ENCODE measurements around the gene CLDN16. TPM values are rescaled to one million over a fixed set of nuclear protein-coding genes. Genes with fewer than 3 reads are reported as not detected.
A peak's percentile ranks its signal among the peaks of the same experiment; 100 is the strongest.

Gene CLDN16
- total and polyA plus RNA-seq, 2 experiments from 2014 or later, result 0.11 TPM; not detected in 1

GRCh38 chr3:190378240-190378891 is 9.6 kb upstream of the CLDN16 start:
- DNase-seq, result peak; percentile 89

DNA sequence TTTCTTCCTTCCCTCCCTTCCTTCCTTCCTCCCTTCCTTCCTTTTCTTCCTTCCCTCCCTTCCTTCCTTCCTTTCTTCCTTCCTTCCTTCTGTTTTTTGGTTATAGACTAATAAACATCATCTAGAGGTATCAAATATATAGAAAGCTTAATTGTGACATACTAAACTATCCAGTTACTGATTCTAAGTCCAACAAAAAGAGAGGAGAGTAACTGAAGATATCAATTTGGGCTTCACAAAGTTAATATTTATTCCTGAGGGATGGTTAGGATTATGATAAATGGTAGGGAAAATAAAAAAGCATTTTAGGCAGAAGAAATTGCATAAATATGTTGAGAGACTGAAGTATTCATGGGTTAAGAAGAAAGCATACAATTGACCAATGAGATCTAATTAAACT is 7.8 kb upstream of the CLDN16 start:
- no peaks in the 10 kb centered on the region for H3K79me2 ChIP-seq (ENCODE audit: insufficient read depth)
- in situ Hi-C loops (cut with MboI), result no loop called here
- no peak for DNase-seq

More at GRCh38 chr3:190378240-190378891, 9.6 kb upstream of the CLDN16 start:
- Histone ChIP-seq H3K4me3 (no peak overlapping the region), H4K20me1 (ENCODE audit: insufficient read depth) (no peaks in the 10 kb centered on the region), H3K9ac (no peak overlapping the region), H3K27ac (no peak overlapping the region), H3K36me3 (ENCODE audit: low read depth) (no peaks in the 10 kb centered on the region), H2AFZ (no peak overlapping the region), H3K9me3 (ENCODE audit: low read depth) (no peaks in the 10 kb centered on the region), H3K4me2 (ENCODE audit: unreplicated experiment) (no peak overlapping the region), H3K79me2 (ENCODE audit: insufficient read depth) (no peaks in the 10 kb centered on the region), H3K9me2 (ENCODE audit: insufficient read depth) (no peaks in the 10 kb centered on the region), H3F3A (ENCODE audit: insufficient read depth) (peaks cover 37% of the 10 kb centered on the region), H3K27me3 (replicated peaks; ENCODE audit: insufficient read depth) (no peaks in the 10 kb centered on the region), H3K4me1 (ENCODE audit: insufficient read depth) (peaks cover 27% of the 10 kb centered on the region)
- WGBS, 2 experiments (ENCODE audit: low coverage in 1 of 2, low lambda C conversion rate in 2 of 2, missing lambda C conversion rate in 2 of 2), result 28 to 34% methylated on average over 6 of the region's 6 CpGs
- in situ Hi-C loops (cut with MboI), result no loop called here
- no peak for TF ChIP-seq EZH2phosphoT487 (IDR thresholded peaks at IDR 0.05; ENCODE audit: insufficient read depth, low read depth)
- no peak for TF ChIP-seq EZH2 (IDR thresholded peaks at IDR 0.05; ENCODE audit: insufficient read depth, poor library complexity, severe bottlenecking)

GRCh38 chr3:190381441-190381840 is 6.5 kb upstream of the CLDN16 start:
- peak overlapping the region; percentile 4 for H3K4me2 ChIP-seq (ENCODE audit: unreplicated experiment)
- H3K27me3 ChIP-seq (replicated peaks; ENCODE audit: insufficient read depth), result no peaks in the 10 kb centered on the region
- H3K9me3 ChIP-seq (ENCODE audit: low read depth), result no peaks in the 10 kb centered on the region
- TF ChIP-seq EZH2 (IDR thresholded peaks at IDR 0.05; ENCODE audit: insufficient read depth, poor library complexity, severe bottlenecking), result no peak
- no peak for TF ChIP-seq EZH2phosphoT487 (IDR thresholded peaks at IDR 0.05; ENCODE audit: insufficient read depth, low read depth)
- in situ Hi-C loops (cut with MboI), result no loop called here
- no peaks in the 10 kb centered on the region for H4K20me1 ChIP-seq (ENCODE audit: insufficient read depth)
- no peaks in the 10 kb centered on the region for H3K79me2 ChIP-seq (ENCODE audit: insufficient read depth)
- H3K4me3 ChIP-seq, result no peak overlapping the region
- peaks cover 41% of the 10 kb centered on the region for H3K4me1 ChIP-seq (ENCODE audit: insufficient read depth)
- no peaks in the 10 kb centered on the region for H3K36me3 ChIP-seq (ENCODE audit: low read depth)
- H3K9me2 ChIP-seq (ENCODE audit: insufficient read depth), result no peaks in the 10 kb centered on the region
- H3K9ac ChIP-seq, result no peak overlapping the region
- H3F3A ChIP-seq (ENCODE audit: insufficient read depth), result peaks cover 55% of the 10 kb centered on the region
- peak; percentile 40 for DNase-seq
- H2AFZ ChIP-seq, result no peak overlapping the region
- H3K27ac ChIP-seq, result no peak overlapping the region

More for the DNA sequence above, 7.8 kb upstream of the CLDN16 start:
- Histone ChIP-seq H3K27me3 (replicated peaks; ENCODE audit: insufficient read depth) (no peaks in the 10 kb centered on the region), H4K20me1 (ENCODE audit: insufficient read depth) (no peaks in the 10 kb centered on the region), H2AFZ (no peak overlapping the region), H3K36me3 (ENCODE audit: low read depth) (no peaks in the 10 kb centered on the region), H3K4me1 (ENCODE audit: insufficient read depth) (peaks cover 30% of the 10 kb centered on the region), H3K9me2 (ENCODE audit: insufficient read depth) (no peaks in the 10 kb centered on the region), H3K9me3 (ENCODE audit: low read depth) (no peaks in the 10 kb centered on the region), H3F3A (ENCODE audit: insufficient read depth) (peaks cover 44% of the 10 kb centered on the region), H3K4me2 (ENCODE audit: unreplicated experiment) (no peak overlapping the region), H3K9ac (no peak overlapping the region), H3K4me3 (no peak overlapping the region), H3K27ac (no peak overlapping the region)
- TF ChIP-seq EZH2 (IDR thresholded peaks at IDR 0.05; ENCODE audit: insufficient read depth, poor library complexity, severe bottlenecking) (no peak), EZH2phosphoT487 (IDR thresholded peaks at IDR 0.05; ENCODE audit: insufficient read depth, low read depth) (no peak)

GRCh38 chr3:190382082-190382481 is 5.9 kb upstream of the CLDN16 start:
- no peak overlapping the region for H3K4me3 ChIP-seq
- no peaks in the 10 kb centered on the region for H3K9me3 ChIP-seq (ENCODE audit: low read depth)
- peaks cover 62% of the 10 kb centered on the region for H3F3A ChIP-seq (ENCODE audit: insufficient read depth)
- no peaks in the 10 kb centered on the region for H3K9me2 ChIP-seq (ENCODE audit: insufficient read depth)
- no peak overlapping the region for H2AFZ ChIP-seq
- peak overlapping the region; percentile 2 for H3K4me2 ChIP-seq (ENCODE audit: unreplicated experiment)
- no peaks in the 10 kb centered on the region for H3K36me3 ChIP-seq (ENCODE audit: low read depth)
- no peaks in the 10 kb centered on the region for H3K79me2 ChIP-seq (ENCODE audit: insufficient read depth)
- H3K27me3 ChIP-seq (replicated peaks; ENCODE audit: insufficient read depth), result no peaks in the 10 kb centered on the region
- H3K27ac ChIP-seq, result peak overlapping the region; percentile 10; the same call in 1 of the 2 replicates
- H4K20me1 ChIP-seq (ENCODE audit: insufficient read depth), result no peaks in the 10 kb centered on the region
- peaks cover 48% of the 10 kb centered on the region for H3K4me1 ChIP-seq (ENCODE audit: insufficient read depth)
- DNase-seq, result peak; percentile 71
- no peak overlapping the region for H3K9ac ChIP-seq
- TF ChIP-seq EZH2 (IDR thresholded peaks at IDR 0.05; ENCODE audit: insufficient read depth, poor library complexity, severe bottlenecking) (no peak), EZH2phosphoT487 (IDR thresholded peaks at IDR 0.05; ENCODE audit: insufficient read depth, low read depth) (0 out of 2 replicates have a peak, but pooled peaks have one; percentile 63)
- in situ Hi-C loops (cut with MboI), result no loop called here

DNA sequence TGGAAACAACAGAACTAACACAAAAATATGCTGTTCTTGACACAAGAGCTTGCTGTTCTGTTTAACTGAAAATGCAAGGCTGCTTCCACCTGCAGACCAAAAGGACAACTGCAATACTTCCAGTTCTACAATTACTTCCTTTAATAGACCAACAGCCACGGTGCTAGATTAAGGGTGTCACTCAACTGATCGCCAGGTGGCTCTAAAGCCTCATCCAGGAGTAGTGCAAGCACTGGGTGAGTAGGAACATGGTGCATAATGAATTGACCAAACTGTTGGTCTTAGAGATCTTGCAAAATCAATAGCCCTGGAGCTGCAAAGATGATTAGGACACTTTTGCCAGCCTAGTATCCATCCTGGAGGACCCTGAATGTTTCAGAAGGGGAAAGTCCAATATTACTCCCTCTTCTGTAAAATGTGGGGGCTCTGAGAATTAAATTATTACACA is 3.6 kb upstream of the CLDN16 start:
- H3K4me3 ChIP-seq, result no peak overlapping the region
- H3K4me1 ChIP-seq (ENCODE audit: insufficient read depth), result peaks cover 45% of the 10 kb centered on the region
- 64 to 79% methylated on average over 2 of the region's 2 CpGs for WGBS, 2 experiments (ENCODE audit: low coverage in 1 of 2, low lambda C conversion rate in 2 of 2, missing lambda C conversion rate in 2 of 2)
- H3K9ac ChIP-seq, result no peak overlapping the region
- H3K79me2 ChIP-seq (ENCODE audit: insufficient read depth), result no peaks in the 10 kb centered on the region
- no peak overlapping the region for H2AFZ ChIP-seq
- TF ChIP-seq EZH2 (IDR thresholded peaks at IDR 0.05; ENCODE audit: insufficient read depth, poor library complexity, severe bottlenecking) (no peak), EZH2phosphoT487 (IDR thresholded peaks at IDR 0.05; ENCODE audit: insufficient read depth, low read depth) (no peak)
- peaks cover 50% of the 10 kb centered on the region for H3F3A ChIP-seq (ENCODE audit: insufficient read depth)
- peak; percentile 51 for DNase-seq
- H3K4me2 ChIP-seq (ENCODE audit: unreplicated experiment), result no peak overlapping the region
- no peaks in the 10 kb centered on the region for H4K20me1 ChIP-seq (ENCODE audit: insufficient read depth)
- H3K9me2 ChIP-seq (ENCODE audit: insufficient read depth), result no peaks in the 10 kb centered on the region
- no peak overlapping the region for H3K27ac ChIP-seq
- no peaks in the 10 kb centered on the region for H3K9me3 ChIP-seq (ENCODE audit: low read depth)
- in situ Hi-C loops (cut with MboI), result no loop called here
- H3K36me3 ChIP-seq (ENCODE audit: low read depth), result no peaks in the 10 kb centered on the region
- no peaks in the 10 kb centered on the region for H3K27me3 ChIP-seq (replicated peaks; ENCODE audit: insufficient read depth)

All from GM23248 (cell line).